Fibroblast of mammary gland (primary cell): ENCODE data around the gene CSPG4.

Experiments
- DNase-seq: peaks from one replicate; pipeline ENCODE4 v3.0.0-alpha.2; 2010; ENCODE audit warnings: low read depth
- H3K4me3 ChIP-seq: 2 replicates; pipeline ENCODE4 v1.5.1; 2011; ENCODE audit warnings: low read depth, mild to moderate bottlenecking, low read length, moderate library complexity; ENCODE audit not compliant: control insufficient read depth
- TF ChIP-seq, protein P1 (sequence below): conservative IDR thresholded peaks from 2 replicates; pipeline ENCODE4 v1.5.1; 2011; ENCODE audit warnings: low read depth, low read length, inconsistent platforms; ENCODE audit not compliant: control insufficient read depth, insufficient read depth

Gene CSPG4

DNA sequence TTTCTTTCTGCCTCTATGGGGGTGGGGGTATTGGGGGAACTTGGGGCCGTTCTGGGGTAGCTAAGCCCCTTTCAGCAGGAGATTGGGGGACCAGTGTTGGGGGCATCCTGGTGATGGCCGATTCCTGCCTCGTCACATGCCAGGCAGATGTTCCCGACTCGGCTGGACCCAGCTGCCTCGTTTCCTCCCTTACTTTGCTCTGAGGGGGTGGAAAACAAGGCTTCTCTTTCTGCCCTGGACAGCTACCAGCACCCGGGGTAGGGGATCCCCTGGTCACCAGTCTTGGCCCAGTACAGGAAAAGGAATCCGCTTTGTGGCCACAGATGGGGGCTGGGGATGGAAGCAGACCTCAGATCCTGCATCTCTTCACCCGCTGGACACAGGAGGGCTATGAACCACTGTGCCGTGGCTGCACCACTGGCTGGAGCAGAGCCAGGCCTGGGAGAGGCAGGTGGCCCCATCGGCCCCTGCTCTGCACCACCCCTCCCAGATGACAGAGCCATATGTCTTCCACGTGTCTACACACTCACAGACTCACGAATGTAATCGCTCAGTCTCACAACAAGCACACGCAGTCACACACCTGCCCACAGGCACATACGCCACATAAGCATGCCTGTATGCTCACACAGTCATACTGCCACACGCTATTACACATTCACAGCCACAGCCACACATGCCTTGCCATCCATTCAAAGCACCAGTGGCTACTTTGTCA, 52.6 kb downstream of the CSPG4 start:
- peak; percentile 52 for DNase-seq
- TF ChIP-seq, protein P1, sequence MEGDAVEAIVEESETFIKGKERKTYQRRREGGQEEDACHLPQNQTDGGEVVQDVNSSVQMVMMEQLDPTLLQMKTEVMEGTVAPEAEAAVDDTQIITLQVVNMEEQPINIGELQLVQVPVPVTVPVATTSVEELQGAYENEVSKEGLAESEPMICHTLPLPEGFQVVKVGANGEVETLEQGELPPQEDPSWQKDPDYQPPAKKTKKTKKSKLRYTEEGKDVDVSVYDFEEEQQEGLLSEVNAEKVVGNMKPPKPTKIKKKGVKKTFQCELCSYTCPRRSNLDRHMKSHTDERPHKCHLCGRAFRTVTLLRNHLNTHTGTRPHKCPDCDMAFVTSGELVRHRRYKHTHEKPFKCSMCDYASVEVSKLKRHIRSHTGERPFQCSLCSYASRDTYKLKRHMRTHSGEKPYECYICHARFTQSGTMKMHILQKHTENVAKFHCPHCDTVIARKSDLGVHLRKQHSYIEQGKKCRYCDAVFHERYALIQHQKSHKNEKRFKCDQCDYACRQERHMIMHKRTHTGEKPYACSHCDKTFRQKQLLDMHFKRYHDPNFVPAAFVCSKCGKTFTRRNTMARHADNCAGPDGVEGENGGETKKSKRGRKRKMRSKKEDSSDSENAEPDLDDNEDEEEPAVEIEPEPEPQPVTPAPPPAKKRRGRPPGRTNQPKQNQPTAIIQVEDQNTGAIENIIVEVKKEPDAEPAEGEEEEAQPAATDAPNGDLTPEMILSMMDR = no peak
- no peak overlapping the region for H3K4me3 ChIP-seq

DNA sequence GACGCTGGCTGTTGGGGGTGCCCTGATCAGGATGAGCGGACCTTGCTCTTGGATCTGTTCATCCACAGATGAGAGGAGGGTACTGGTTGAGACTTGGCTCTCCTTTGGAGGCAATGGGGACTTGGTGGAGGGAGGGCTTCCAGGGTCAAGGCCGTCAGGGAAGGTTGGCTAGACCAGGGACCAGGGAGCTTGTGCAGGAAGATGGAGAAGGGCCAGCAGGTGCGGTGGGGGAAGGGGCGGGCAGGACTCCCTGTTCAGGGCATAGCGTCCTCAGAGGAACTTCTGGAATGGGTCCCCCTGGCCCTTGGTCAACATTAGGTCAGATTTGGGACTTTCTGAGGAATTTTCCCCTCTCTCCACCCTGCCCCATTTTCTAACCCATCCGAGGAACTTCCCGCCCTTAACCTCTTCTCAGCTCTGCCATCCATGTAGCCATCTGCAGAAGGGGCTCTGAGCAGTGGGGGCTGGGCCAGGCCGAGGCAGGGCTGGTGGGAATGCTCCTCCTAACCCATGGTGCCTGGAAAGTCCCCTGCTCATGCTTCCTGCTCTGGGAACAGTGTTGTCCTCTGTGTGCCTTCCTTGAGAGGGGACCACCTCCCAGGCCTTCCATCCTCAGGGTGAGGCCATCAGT, 53.4 kb downstream of the CSPG4 start:
- no peak overlapping the region for H3K4me3 ChIP-seq
- TF ChIP-seq, protein P1 = no peak
- DNase-seq = no peak

DNA sequence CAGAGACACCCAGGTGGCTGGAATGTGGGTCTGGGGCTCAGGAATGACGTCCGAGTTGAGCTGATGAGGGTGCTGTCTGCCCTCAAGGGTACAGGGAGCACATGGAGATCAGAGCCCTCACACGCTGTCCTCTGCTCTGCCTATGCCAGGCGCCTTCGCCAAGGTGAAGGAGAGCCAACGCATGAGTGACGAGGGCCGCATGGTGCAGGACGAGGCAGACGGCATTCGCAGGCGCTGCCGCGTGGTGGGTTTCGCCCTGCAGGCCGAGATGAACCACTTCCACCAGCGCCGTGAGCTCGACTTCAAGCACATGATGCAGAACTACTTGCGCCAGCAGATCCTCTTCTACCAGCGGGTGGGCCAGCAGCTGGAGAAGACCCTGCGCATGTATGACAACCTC, 55.8 kb downstream of the CSPG4 start:
- no peak for DNase-seq
- no peak overlapping the region for H3K4me3 ChIP-seq
- TF ChIP-seq, protein P1 = no peak

DNA sequence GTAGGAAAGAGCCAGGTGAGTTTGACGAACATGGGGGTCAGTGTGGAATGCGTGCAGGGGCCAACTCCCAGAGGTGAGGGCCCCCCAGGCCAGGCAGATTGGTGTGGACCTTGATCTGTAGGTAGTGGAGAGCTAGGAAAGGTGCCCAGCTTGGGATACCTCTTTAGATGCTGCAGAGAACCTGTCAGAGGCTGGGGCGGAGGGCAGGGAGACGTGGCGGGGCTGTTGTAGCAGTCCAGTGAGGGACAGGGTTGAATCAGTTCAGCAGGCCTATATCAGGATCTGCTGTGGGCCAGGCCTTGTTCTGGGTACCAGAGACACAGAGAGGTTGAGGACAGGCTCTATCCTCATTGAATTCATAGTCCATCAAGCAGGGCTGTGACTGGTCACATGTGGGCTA, 56.3 kb downstream of the CSPG4 start:
- TF ChIP-seq, protein P1 = no peak
- H3K4me3 ChIP-seq = no peak overlapping the region
- DNase-seq = no peak

DNA sequence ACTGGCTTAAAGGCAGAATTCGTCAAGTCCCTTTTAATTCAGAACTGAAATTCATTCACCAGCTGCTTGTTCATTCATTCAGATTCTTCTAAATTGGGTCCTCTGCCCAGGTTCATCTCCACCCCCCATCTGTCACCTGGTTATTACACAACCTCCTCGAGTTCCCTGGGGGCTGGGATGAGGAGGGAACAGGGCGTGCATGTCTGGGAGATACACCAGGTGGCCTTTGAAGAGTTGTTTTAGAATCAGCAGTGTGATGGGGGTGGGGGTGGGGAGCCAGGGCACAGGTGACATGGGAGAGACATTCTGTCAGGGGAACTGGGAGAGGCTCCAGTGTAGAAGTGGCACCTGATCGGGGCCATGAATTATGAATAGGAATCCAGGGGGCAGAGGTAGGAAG, 56.7 kb downstream of the CSPG4 start:
- H3K4me3 ChIP-seq = no peak overlapping the region
- no peak for DNase-seq
- TF ChIP-seq, protein P1 = no peak

DNA sequence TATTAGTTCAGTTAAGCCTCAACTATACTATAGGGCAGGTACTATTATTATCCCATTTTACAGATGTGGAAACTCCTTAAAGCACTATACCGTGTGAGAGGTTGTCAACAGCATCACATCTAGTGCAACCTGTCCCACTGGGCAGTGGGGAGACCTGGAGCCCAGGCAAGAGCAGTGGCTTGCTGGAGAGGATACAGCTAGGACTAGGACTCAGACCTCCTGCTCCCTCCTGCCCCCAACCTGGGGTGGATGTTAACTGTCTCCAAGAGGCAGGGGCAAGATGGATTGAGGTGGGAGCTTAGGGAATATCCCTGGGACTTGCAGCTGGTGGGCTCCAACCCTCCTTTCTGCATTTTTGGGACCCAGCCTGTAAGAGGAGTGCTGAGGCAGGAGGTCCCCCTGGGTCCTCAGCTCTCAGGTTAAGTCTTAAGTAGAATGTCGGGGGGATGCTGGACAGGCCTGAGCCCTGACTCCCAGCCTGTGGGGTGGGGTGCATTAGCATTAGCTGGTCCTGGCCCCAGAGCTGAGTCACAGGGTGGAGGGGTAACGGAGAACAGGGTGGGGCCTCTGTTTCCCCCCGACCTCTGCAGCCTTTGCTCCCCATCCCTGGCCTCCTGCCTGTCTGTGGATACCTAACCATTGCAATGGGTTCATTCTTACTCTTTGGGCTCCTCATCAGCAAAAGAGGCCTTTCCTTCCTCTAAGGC, 58.3 kb downstream of the CSPG4 start:
- TF ChIP-seq, protein P1 = no peak
- DNase-seq = no peak
- no peak overlapping the region for H3K4me3 ChIP-seq
